H1 (cell line): ENCODE data around the gene UBE2F. TPM values are rescaled to one million over a fixed set of nuclear protein-coding genes. Genes with fewer than 3 reads are reported as not detected.

Experiments used
- KDM5A ChIP-seq: fragments of 200-600 bp; IDR thresholded peaks from 2 replicates; pipeline ENCODE4 v1.7.1; 2012; ENCODE audit warnings: mild to moderate bottlenecking, low read length, inconsistent platforms, mixed read lengths
- SAP30 ChIP-seq: fragments of 300-600 bp; sonication (generic); IDR thresholded peaks from 2 replicates; pipeline ENCODE4 v1.7.1; 2012; ENCODE audit warnings: low read length, moderate library complexity, mild to moderate bottlenecking, inconsistent platforms; ENCODE audit not compliant: insufficient read depth, insufficient replicate concordance
- polyA plus RNA-seq, 7 experiments: library from polyadenylated mRNA; depleted of rRNA in 3 of 7; stranded (reverse) in 5 of 7; unstranded in 2 of 7; fragments of >200 nt in 5 of 7; fragments of 200-250 nt in 2 of 7; gene quantifications; 1 replicate in 5 of 7; 2 replicates in 1 of 7; 4 replicates in 1 of 7; pipeline versions ENCODE4 v1.2.1 to v1.2.3, GENCODE V29; 2011 to 2013; ENCODE audit warnings: missing spikeins in 2 of 7, mixed read lengths in 2 of 7
- total RNA-seq: library from RNA; stranded (reverse); fragmentation: NEBNext Ultra II Directional; extraction: Animal tissue kit (Norgen Biotek cat#: 25700); gene quantifications from 2 replicates; pipeline ENCODE4 v1.2.1, GENCODE V29; 2021

UBE2F gene
- total and polyA plus RNA-seq, 2 of the 8 experiments (the other 6 are each of a cell fraction or from before 2014, with no cell fraction given) = 43.3 to 59.8 TPM

DNA sequence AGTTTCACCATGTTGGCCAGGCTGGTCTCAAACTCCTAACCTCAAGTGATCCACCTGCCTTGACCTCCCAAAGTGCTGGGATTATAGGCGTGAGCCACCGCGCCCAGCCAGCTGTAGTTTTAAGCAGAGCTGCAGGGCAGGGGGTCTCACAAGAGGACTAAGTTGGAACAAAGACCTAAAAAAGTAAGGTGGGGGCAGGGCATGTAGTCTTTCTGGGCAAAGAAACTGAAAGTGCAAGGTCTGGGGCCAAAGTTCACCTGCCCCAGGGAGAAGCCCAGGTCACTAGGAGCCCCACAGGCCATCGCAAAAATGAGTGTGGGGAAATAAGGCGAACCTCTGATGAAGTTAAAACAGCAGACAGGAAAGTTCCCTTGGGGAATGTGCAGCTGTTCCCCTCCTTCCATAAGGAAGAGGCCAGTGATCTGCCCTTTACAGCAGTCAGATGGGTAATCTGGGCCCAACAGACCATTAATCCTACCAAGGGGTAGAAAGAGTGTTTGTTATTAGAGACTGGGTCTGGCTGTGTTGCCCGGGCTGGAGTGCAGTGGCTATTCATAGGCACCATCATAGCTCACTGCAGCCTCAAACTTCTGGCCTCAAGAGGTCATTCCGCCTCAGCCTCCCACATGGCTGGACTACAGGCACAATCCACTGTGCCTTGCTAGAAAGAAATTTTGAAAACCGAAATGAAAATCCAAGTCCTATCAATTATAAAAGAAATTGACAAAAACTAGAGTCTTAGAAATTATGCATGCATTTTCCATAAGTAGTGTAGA is 96.8 kb downstream of the UBE2F start (continued):
- TF ChIP-seq KDM5A (no peak), SAP30 (no peak)
